Immature natural killer cell (primary cell): ENCODE measurements around the gene TMEM168. TPM values are rescaled to one million over a fixed set of nuclear protein-coding genes. Genes with fewer than 3 reads are reported as not detected.

Experiments used
- DNase-seq, 3 donors: peaks; one replicate each; pipeline ENCODE4 v3.0.0; 2022; ENCODE audit warnings: mixed read lengths in 1 of 3
- H3K27ac Mint-ChIP-seq, 6 donors: one replicate each; pipeline ENCODE4 v1.8.0; 2020; ENCODE audit warnings: mixed read lengths in 6 of 6, mild to moderate bottlenecking in 5 of 6, inconsistent platforms in 4 of 6, moderate library complexity in 3 of 6
- H3K27me3 Mint-ChIP-seq, 3 donors: one replicate each; pipeline ENCODE4 v1.8.0; 2020 to 2021; ENCODE audit warnings: low read depth in 3 of 3, mild to moderate bottlenecking in 3 of 3, mixed read lengths in 3 of 3, moderate library complexity in 3 of 3, inconsistent platforms in 1 of 3
- H3K36me3 Mint-ChIP-seq, 3 donors: one replicate each; pipeline ENCODE4 v1.8.0; 2020; ENCODE audit warnings: mixed read lengths in 3 of 3, inconsistent platforms in 2 of 3, mild to moderate bottlenecking in 2 of 3
- H3K4me1 Mint-ChIP-seq, 2 donors: one replicate each; pipeline ENCODE4 v1.8.0; 2020; ENCODE audit warnings: inconsistent platforms in 2 of 2, mild to moderate bottlenecking in 2 of 2, mixed read lengths in 2 of 2, moderate library complexity in 1 of 2
- H3K4me3 Mint-ChIP-seq, 5 donors: one replicate each; pipeline ENCODE4 v1.8.0; 2020; ENCODE audit warnings: mild to moderate bottlenecking in 5 of 5, mixed read lengths in 5 of 5, inconsistent platforms in 3 of 5, moderate library complexity in 3 of 5
- H3K9me3 Mint-ChIP-seq, 6 donors: one replicate each; pipeline ENCODE4 v1.8.0; 2020; ENCODE audit warnings: mild to moderate bottlenecking in 6 of 6, mixed read lengths in 6 of 6, inconsistent platforms in 4 of 6, moderate library complexity in 3 of 6
- polyA plus RNA-seq, 3 donors: library from polyadenylated mRNA; unstranded; fragments of 300-500 nt; fragmentation: Illumina TruSeq; gene quantifications; one replicate each; pipeline ENCODE4 v1.2.3, GENCODE V29; 2021

The TMEM168 gene
- polyA plus RNA-seq, 3 donors from 2014 or later: 2.2 to 5.1 (median 3.0) TPM

- Mint-ChIP-seq H3K27ac (peak overlapping the region; percentile 48 to 87 (median 60)), H3K36me3 (peaks cover 0 to 16% (median 9%) of the 10 kb centered on the region in 3 donors), H3K4me3 (peak overlapping the region; percentile 51 to 77 (median 73)), H3K4me1 (peaks cover 27 to 36% of the 10 kb centered on the region in 2 donors), H3K27me3 (peaks cover 0 to 2% (median 0%) of the 10 kb centered on the region in 3 donors), H3K9me3 (no peaks in the 10 kb centered on the region)
- peak; percentile 31 to 33 (median 33) for DNase-seq
Measured at GRCh38 chr7:112763996-112764395, 26.2 kb downstream of the TMEM168 start.

GRCh38 chr7:112763298-112763697, 26.9 kb downstream of the TMEM168 start:
- H3K9me3 Mint-ChIP-seq: no peaks in the 10 kb centered on the region
- peak overlapping the region in 3 of 5 donors; percentile 13 to 64 (median 25) for H3K4me3 Mint-ChIP-seq
- no peak for DNase-seq
- H3K27me3 Mint-ChIP-seq: peaks cover 0 to 2% (median 0%) of the 10 kb centered on the region in 3 donors
- peak overlapping the region in 3 of 6 donors; percentile 14 to 73 (median 48) for H3K27ac Mint-ChIP-seq
- peaks cover 0 to 16% (median 9%) of the 10 kb centered on the region in 3 donors for H3K36me3 Mint-ChIP-seq
- peaks cover 27 to 36% of the 10 kb centered on the region in 2 donors for H3K4me1 Mint-ChIP-seq

- peaks cover 0 to 11% (median 3%) of the 10 kb centered on the region in 3 donors for H3K36me3 Mint-ChIP-seq
- no peaks in the 10 kb centered on the region for H3K9me3 Mint-ChIP-seq
- H3K4me1 Mint-ChIP-seq: peaks cover 27 to 32% of the 10 kb centered on the region in 2 donors
- DNase-seq: no peak
- H3K27ac Mint-ChIP-seq: no peak overlapping the region
- H3K27me3 Mint-ChIP-seq: peaks cover 0 to 2% (median 0%) of the 10 kb centered on the region in 3 donors
- H3K4me3 Mint-ChIP-seq: no peak overlapping the region
Measured at GRCh38 chr7:112759905-112760304, 30.3 kb downstream of the TMEM168 start.

DNA sequence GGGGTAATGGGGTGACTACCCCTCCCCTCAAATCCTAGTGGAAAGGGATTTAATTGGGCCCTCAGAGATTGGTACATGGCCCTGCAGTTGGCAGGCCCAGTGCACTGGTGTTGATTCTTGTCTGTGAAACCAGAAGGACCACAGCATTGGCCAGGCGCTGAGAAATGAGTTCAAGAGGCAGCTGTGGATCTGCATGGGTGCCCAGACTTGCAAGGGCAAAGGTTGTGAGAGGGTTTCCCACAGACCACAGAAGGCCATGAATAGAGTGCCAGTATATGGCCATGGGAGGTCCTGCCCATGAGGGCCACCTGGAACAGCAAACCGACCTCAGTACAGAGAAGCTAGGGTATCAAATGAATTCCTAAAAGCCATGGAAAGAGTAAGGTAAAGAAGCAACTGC, 32.9 kb downstream of the TMEM168 start:
- Mint-ChIP-seq H3K36me3 (peaks cover 0 to 11% (median 3%) of the 10 kb centered on the region in 3 donors), H3K4me3 (no peak overlapping the region), H3K4me1 (peaks cover 8 to 10% of the 10 kb centered on the region in 2 donors), H3K27ac (no peak overlapping the region), H3K9me3 (no peaks in the 10 kb centered on the region), H3K27me3 (peaks cover 0 to 4% (median 0%) of the 10 kb centered on the region in 3 donors)
- DNase-seq: no peak

- Mint-ChIP-seq H3K4me1 (peaks cover 8 to 10% of the 10 kb centered on the region in 2 donors), H3K27me3 (peaks cover 4 to 9% (median 6%) of the 10 kb centered on the region in 3 donors), H3K27ac (no peak overlapping the region)
Measured at GRCh38 chr7:112753298-112753697, 36.9 kb downstream of the TMEM168 start.

GRCh38 chr7:112752576-112752975, 37.6 kb downstream of the TMEM168 start:
- no peak overlapping the region for H3K4me3 Mint-ChIP-seq
- DNase-seq: no peak

More at GRCh38 chr7:112753298-112753697, 36.9 kb downstream of the TMEM168 start:
- Mint-ChIP-seq H3K4me3 (no peak overlapping the region), H3K36me3 (peaks cover 0 to 3% (median 0%) of the 10 kb centered on the region in 3 donors), H3K9me3 (no peaks in the 10 kb centered on the region)
- no peak for DNase-seq

DNA sequence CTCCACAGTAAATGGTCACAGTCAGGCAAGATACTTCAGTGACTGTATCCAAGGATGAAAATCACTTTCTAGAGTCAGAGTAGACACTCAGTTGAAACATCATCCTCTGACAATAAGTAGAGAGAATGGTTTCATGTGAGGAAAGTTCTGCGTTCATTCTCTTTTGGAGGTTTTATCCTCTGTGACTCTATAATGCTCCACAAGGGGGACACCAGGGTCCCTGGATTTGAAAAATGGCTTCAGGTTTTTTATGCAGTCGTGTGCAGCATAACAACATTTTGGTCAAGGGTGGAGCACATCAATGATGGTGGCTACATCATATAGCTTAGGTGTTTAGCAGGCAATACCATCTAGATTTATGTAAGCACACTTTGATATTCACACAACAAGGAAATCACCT, 40.4 kb downstream of the TMEM168 start:
- Mint-ChIP-seq H3K4me1 (peaks cover 12 to 17% of the 10 kb centered on the region in 2 donors), H3K27me3 (peaks cover 6 to 9% (median 6%) of the 10 kb centered on the region in 3 donors), H3K36me3 (no peaks in the 10 kb centered on the region), H3K27ac (no peak overlapping the region), H3K4me3 (no peak overlapping the region), H3K9me3 (no peaks in the 10 kb centered on the region)
- DNase-seq: no peak

More at GRCh38 chr7:112752576-112752975, 37.6 kb downstream of the TMEM168 start:
- H3K36me3 Mint-ChIP-seq: peaks cover 0 to 3% (median 0%) of the 10 kb centered on the region in 3 donors
- H3K4me1 Mint-ChIP-seq: peaks cover 8 to 10% of the 10 kb centered on the region in 2 donors
- H3K27me3 Mint-ChIP-seq: peaks cover 6 to 9% (median 6%) of the 10 kb centered on the region in 3 donors
- H3K9me3 Mint-ChIP-seq: no peaks in the 10 kb centered on the region
- no peak overlapping the region for H3K27ac Mint-ChIP-seq

DNA sequence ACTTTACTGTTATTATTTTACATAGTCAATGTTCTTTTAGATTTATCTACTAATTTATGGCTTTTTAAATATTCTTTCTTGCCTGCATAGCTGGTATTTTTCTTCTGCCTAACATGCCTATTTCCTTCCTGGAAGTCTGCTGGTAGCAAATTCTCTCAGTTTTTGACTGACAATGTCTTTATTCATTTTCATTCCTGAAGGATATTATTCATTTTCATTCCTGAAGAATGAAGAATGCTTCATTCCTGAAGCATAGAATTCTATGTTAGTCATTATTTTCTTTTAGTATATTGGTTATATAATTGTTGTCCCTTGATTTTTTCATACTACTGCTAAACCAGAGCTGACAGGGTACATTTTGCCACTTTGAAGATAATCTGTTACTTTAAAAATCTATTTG, 41.8 kb downstream of the TMEM168 start:
- no peaks in the 10 kb centered on the region for H3K36me3 Mint-ChIP-seq
- DNase-seq: no peak
- no peaks in the 10 kb centered on the region for H3K9me3 Mint-ChIP-seq
- no peak overlapping the region for H3K27ac Mint-ChIP-seq
- peaks cover 15 to 22% of the 10 kb centered on the region in 2 donors for H3K4me1 Mint-ChIP-seq
- peaks cover 6 to 9% (median 6%) of the 10 kb centered on the region in 3 donors for H3K27me3 Mint-ChIP-seq
- H3K4me3 Mint-ChIP-seq: no peak overlapping the region

- H3K9me3 Mint-ChIP-seq: peaks cover 0 to 3% (median 0%) of the 10 kb centered on the region in 6 donors
Measured at GRCh38 chr7:112745635-112746034, 44.6 kb downstream of the TMEM168 start.

DNA sequence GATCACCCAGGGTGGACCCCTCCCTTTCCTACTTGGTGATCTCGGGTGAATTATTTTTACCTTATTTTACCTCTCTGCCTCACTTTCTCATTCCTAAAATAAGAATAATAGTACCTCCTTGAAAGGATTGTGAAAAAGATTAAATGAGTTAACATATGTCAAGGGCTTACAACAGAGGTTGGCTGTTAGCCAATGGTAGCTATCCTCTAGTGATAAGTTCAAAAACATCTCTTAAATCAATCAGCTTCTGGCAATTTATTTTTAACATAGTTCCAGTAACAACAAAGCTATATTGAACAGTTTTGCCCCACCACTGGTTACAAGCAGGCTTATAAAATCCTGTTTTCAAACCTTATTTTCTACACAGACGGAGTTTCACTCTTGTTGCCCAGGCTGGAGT, 45.4 kb downstream of the TMEM168 start:
- H3K27ac Mint-ChIP-seq: peak overlapping the region in 1 of 6 donors; percentile 40

More at GRCh38 chr7:112745635-112746034, 44.6 kb downstream of the TMEM168 start:
- Mint-ChIP-seq H3K4me3 (no peak overlapping the region), H3K36me3 (peaks cover 0 to 4% (median under 1%) of the 10 kb centered on the region in 3 donors), H3K27me3 (peaks cover 3 to 7% (median 6%) of the 10 kb centered on the region in 3 donors), H3K4me1 (peaks cover 15 to 25% of the 10 kb centered on the region in 2 donors), H3K27ac (no peak overlapping the region)
- DNase-seq: no peak

DNA sequence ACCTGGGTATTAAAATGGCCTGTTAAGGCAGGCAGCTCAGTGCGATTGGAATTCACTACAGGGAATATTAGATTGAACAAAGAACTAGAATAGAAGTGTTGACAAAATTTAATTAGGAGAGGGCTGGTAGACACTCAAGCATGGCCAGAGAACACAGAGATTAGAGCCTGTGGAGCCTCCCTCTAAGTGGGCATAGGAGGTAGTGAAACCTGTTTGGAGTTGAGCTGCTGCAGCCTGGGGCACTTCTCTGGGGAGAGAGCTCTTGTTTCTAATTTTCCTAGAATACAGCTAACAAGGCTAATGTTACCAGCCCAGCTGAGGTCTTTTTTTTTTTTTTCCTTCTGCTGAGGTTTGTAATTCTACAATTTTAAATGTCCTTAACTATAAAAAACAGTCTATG, 46.4 kb downstream of the TMEM168 start:
- Mint-ChIP-seq H3K27ac (peak overlapping the region in 1 of 6 donors; percentile 19), H3K4me3 (no peak overlapping the region), H3K9me3 (peaks cover 0 to 10% (median 4%) of the 10 kb centered on the region in 6 donors), H3K4me1 (peaks cover 15 to 25% of the 10 kb centered on the region in 2 donors), H3K36me3 (peaks cover under 1 to 9% (median 5%) of the 10 kb centered on the region in 3 donors), H3K27me3 (peaks cover 2 to 7% (median 3%) of the 10 kb centered on the region in 3 donors)
- no peak for DNase-seq

More for the DNA sequence above, 45.4 kb downstream of the TMEM168 start:
- Mint-ChIP-seq H3K27me3 (peaks cover 2 to 7% (median 6%) of the 10 kb centered on the region in 3 donors), H3K4me1 (peaks cover 15 to 25% of the 10 kb centered on the region in 2 donors), H3K9me3 (peaks cover 0 to 5% (median 0%) of the 10 kb centered on the region in 6 donors), H3K4me3 (no peak overlapping the region), H3K36me3 (peaks cover 0 to 4% (median 3%) of the 10 kb centered on the region in 3 donors)
- no peak for DNase-seq

GRCh38 chr7:112740667-112741066, 49.5 kb downstream of the TMEM168 start:
- H3K4me3 Mint-ChIP-seq: no peak overlapping the region
- H3K27ac Mint-ChIP-seq: peak overlapping the region in 1 of 6 donors; percentile 11
- peaks cover 10 to 31% (median 18%) of the 10 kb centered on the region in 6 donors for H3K9me3 Mint-ChIP-seq
- H3K4me1 Mint-ChIP-seq: peaks cover 11 to 17% of the 10 kb centered on the region in 2 donors
- DNase-seq: no peak
- H3K27me3 Mint-ChIP-seq: peaks cover 0 to 5% (median 3%) of the 10 kb centered on the region in 3 donors
- H3K36me3 Mint-ChIP-seq: peaks cover 3 to 11% (median 7%) of the 10 kb centered on the region in 3 donors

DNA sequence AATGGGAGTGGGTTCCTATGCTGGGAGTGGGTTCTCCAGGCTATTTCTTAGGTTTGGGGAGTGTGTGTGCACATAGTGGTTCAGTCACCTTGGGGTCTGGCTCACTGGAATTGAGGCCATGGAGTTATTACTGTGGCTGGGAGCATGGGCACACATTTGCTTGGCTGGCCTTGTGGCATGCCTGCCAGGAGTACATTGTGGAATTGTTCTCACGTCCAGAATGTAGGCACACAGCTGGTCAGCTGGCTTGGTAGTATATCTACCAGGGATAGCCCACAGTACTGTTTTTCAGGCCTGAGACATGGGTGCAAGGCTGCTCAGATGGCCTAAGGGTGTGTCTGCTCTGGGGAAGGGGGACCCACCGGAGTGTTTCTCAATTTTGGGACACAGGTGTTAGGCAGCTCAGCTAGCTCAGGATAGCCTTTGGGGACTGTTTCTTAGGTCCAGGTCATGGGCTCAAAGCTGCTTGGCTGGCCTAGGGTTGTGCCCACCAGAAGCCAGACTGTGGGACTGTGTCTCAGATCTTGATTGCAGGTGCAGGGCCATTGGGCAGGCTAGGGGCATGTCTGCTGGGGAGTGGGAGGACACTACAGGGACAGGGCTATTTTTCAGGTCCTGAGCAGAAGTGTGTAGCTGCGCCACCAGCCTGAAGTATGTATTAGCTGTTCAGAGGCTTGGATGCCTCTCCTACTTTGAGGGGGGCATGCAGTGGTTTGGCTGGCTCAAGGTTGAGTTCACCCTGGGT, 50.6 kb downstream of the TMEM168 start:
- peaks cover 3 to 14% (median 7%) of the 10 kb centered on the region in 3 donors for H3K36me3 Mint-ChIP-seq
- H3K4me1 Mint-ChIP-seq: peaks cover 2 to 6% of the 10 kb centered on the region in 2 donors
- H3K27ac Mint-ChIP-seq: no peak overlapping the region

DNA sequence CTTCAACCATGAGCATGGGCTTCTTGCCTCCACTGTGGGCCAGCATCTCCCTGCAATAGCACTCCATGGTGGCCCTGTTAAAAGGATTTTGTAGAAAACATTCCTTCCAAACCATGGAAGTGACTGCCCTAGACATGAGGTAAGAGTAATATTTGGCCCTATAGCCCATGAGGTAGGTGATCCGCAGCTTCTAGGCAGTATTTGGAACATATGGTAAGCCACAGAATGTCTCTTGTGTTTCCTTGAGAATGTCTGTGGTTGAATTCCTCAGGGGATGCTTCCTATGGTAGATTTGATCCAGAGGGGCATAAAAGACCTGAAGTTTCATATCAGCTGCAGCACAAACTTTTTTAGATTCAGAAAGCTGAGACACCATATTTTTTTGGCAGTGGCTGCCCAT, 54.9 kb downstream of the TMEM168 start:
- Mint-ChIP-seq H3K4me1 (no peaks in the 10 kb centered on the region), H3K27me3 (peaks cover 2 to 4% (median 2%) of the 10 kb centered on the region in 3 donors), H3K4me3 (no peak overlapping the region), H3K27ac (no peak overlapping the region), H3K36me3 (peaks cover 3 to 18% (median 9%) of the 10 kb centered on the region in 3 donors), H3K9me3 (peaks cover 30 to 72% (median 50%) of the 10 kb centered on the region in 6 donors)
- no peak for DNase-seq

More for the DNA sequence above, 50.6 kb downstream of the TMEM168 start:
- DNase-seq: no peak
- Mint-ChIP-seq H3K27me3 (peaks cover 0 to 5% (median 3%) of the 10 kb centered on the region in 3 donors), H3K9me3 (peaks cover 15 to 39% (median 23%) of the 10 kb centered on the region in 6 donors), H3K4me3 (no peak overlapping the region)
